BLaER1 (cell line): ENCODE measurements around the gene CCDC51.
"Not testable (repeated sequence)": the region's sequence is repeated elsewhere in the genome, so short reads cannot be mapped to it uniquely, and the experiment has no call there.

Experiments
- H3K27ac ChIP-seq: shearing (Covaris generic); formaldehyde crosslinking; 2 replicates; pipeline ENCODE4 v1.8.1; 2022
- H3K27me3 ChIP-seq: shearing (Covaris generic); formaldehyde crosslinking; 2 replicates; pipeline ENCODE4 v1.8.1; 2022
- H3K36me3 ChIP-seq: shearing (Covaris generic); formaldehyde crosslinking; 2 replicates; pipeline ENCODE4 v1.8.1; 2022
- H3K4me1 ChIP-seq: shearing (Covaris generic); formaldehyde crosslinking; 2 replicates; pipeline ENCODE4 v1.8.1; 2022
- H3K4me2 ChIP-seq: shearing (Covaris generic); formaldehyde crosslinking; 2 replicates; pipeline ENCODE4 v1.8.1; 2022
- H3K4me3 ChIP-seq: shearing (Covaris generic); formaldehyde crosslinking; 2 replicates; pipeline ENCODE4 v1.8.1; 2022
- H3K9ac ChIP-seq: shearing (Covaris generic); formaldehyde crosslinking; 2 replicates; pipeline ENCODE4 v1.8.1; 2022
- H3K9me3 ChIP-seq: shearing (Covaris generic); formaldehyde crosslinking; 2 replicates; pipeline ENCODE4 v1.8.1; 2022
- H4K20me1 ChIP-seq: shearing (Covaris generic); formaldehyde crosslinking; 2 replicates; pipeline ENCODE4 v1.8.1; 2022
- Cebpa-rat ChIP-seq: shearing (Covaris generic); IDR thresholded peaks from 2 replicates; pipeline ENCODE4 v1.8.1; 2022

CCDC51 gene

DNA sequence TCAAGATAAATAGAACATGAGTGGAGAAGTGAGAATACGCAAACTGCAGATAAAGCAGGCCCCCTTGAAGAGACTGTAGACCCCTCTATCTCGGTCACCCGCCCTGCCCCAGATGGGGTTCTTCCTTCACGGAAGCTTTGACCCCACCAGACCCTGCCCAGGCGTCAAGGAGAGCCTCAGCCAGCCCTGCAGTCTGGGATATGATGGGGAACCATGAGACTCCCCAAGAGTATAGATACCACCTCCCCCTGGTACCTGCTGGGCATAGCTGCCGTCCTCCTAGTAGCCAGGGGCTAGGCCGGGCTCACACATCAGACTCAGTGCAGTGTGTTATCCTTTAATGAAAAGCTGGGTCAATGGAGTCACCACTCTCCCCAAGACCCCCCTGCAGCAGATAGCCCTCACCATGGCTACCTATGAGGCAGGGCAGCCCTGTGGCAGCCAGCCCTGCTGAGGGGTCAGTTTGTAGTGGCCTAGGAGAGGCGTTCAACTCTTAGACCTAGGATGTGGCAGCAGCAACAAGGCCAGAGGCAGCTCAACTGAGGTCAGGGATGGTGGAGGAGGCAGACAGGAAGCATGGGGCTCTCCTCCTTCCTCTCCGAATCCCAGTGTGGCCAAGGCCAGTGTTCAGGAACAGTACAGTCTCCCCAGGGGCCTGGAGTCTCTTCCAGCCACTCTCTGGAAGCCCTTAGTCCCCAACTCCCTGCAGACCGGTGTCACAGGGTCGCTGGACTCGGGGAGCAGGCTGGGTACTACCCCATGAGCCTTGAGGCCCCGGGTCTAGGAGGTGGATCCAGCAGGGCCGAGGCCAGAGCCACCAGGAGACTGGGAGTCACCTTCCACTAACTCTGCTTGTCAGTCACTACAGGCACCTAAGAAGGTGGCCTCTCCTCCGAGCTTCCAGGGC lies 36.1 kb downstream of the CCDC51 start:
- Histone ChIP-seq H3K4me1 (no peaks in the 10 kb centered on the region), H3K4me3 (no peak overlapping the region), H4K20me1 (peaks cover 54% of the 10 kb centered on the region), H3K4me2 (no peak overlapping the region), H3K27me3 (no peaks in the 10 kb centered on the region), H3K9ac (no peak overlapping the region), H3K36me3 (peaks cover 74% of the 10 kb centered on the region), H3K9me3 (no peaks in the 10 kb centered on the region), H3K27ac (no peak overlapping the region)
- TF ChIP-seq Cebpa-rat, result no peak

DNA sequence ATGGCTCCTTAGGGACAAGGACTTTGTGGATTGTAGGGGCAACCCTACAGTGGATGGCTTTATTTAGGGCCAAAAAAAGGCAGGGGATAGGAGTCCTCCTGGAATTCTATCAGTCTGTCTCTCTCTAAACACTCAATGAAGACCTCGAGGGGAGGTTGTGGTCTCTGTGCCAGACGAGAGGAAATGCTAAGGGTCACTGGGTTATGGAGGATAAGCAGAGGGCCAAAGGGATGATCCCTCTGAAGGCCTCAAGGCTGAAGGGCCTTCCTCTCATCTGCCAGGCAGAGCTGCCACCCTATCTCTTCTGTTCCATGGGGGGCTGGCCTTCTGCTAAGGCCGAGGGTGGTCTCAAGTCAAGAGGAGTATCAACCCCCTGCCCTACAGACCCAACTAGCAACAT lies 37.0 kb downstream of the CCDC51 start:
- peaks cover 65% of the 10 kb centered on the region for H3K36me3 ChIP-seq
- H3K9me3 ChIP-seq, result no peaks in the 10 kb centered on the region
- H3K27me3 ChIP-seq, result no peaks in the 10 kb centered on the region
- no peak overlapping the region for H3K4me3 ChIP-seq
- H3K4me2 ChIP-seq, result no peak overlapping the region
- no peak overlapping the region for H3K27ac ChIP-seq
- no peak overlapping the region for H3K9ac ChIP-seq
- no peak for TF ChIP-seq Cebpa-rat
- no peaks in the 10 kb centered on the region for H3K4me1 ChIP-seq
- peaks cover 48% of the 10 kb centered on the region for H4K20me1 ChIP-seq

DNA sequence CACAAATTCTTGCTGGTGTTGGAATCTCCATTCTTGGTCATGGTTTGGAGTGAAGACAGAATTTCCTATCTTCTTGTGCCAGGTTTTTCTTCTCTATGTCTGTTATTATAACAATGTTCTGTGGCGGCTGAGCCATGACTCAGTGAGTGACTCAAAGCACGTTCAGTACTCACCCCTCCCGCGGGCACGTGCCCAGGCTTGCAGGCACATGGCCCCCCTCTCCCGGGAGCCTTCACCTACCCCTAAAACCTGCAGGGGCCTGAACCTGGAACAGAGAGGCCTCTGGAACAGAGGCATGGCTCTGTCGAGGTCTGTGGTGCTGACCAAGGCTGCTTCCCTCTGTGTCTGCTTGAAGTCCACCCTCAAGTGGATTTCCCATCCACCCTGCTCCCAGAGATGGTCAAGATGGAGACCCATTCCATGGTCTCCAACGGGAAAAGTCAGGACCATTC lies 37.6 kb downstream of the CCDC51 start:
- no peak for TF ChIP-seq Cebpa-rat

DNA sequence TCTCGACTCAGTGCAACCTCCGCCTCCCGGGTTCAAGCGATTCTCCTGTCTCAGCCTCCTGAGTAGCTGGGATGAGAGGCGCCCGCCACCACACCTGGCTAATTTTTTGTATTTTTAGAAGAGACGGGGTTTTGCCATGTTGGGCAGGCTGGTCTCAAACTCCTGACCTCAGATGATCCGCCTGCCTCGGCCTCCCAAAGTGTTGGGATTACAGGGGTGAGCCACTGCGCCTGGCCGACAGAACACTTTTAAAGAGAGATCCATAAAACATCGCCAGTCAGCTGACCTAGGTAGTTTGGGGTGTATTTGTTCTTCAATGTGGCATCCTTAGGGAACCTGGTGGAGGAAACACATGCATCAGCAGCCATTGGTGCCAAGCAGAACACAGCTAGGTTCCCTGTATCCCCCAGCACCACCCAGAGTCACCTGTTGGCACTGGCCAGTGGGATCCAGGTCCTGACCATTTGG lies 38.5 kb downstream of the CCDC51 start:
- H4K20me1 ChIP-seq, result peaks cover 34% of the 10 kb centered on the region
- not testable (repeated sequence) for H3K4me1 ChIP-seq, H3K4me3 ChIP-seq, H3K27ac ChIP-seq, H3K27me3 ChIP-seq, H3K9me3 ChIP-seq, H3K9ac ChIP-seq, H3K4me2 ChIP-seq
- H3K36me3 ChIP-seq, result peaks cover 51% of the 10 kb centered on the region

More for the DNA sequence above, 37.6 kb downstream of the CCDC51 start:
- no peak overlapping the region for H3K9ac ChIP-seq
- H3K4me1 ChIP-seq, result no peaks in the 10 kb centered on the region
- no peak overlapping the region for H3K4me3 ChIP-seq
- peaks cover 42% of the 10 kb centered on the region for H4K20me1 ChIP-seq
- no peak overlapping the region for H3K27ac ChIP-seq
- no peaks in the 10 kb centered on the region for H3K9me3 ChIP-seq
- no peaks in the 10 kb centered on the region for H3K27me3 ChIP-seq
- H3K36me3 ChIP-seq, result peaks cover 59% of the 10 kb centered on the region
- H3K4me2 ChIP-seq, result no peak overlapping the region

DNA sequence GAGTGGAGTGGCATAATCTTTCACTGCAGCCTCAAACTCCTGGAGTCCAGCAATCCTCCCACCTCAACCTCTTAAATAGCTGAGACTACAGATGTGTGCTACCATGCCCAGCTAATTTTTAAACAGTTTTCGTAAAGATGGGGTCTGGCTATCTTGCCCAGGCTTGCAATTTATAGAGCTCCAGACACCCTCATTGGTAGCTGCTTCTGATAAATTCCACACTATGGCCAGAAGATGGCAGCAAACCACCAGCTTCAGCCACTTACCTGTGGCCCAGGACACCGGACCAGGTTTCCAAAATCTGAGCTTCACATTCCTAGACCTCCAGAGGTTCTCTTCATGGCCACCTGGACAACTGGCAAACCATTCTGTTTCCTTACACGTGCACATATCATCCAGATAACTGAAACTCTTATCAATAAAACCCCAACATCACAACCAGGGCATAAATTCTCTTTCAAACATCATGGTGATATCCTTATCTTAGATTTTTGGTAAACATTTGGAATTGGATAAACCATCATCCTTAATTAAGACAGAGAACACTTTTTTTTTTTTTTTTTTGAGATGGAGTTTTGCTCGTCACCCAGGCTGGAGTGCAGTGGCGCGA lies 39.0 kb downstream of the CCDC51 start:
- Histone ChIP-seq H3K9me3 (no peaks in the 10 kb centered on the region), H3K4me3 (no peak overlapping the region), H3K27me3 (no peaks in the 10 kb centered on the region), H3K4me2 (no peak overlapping the region), H4K20me1 (peaks cover 29% of the 10 kb centered on the region), H3K4me1 (no peaks in the 10 kb centered on the region), H3K27ac (no peak overlapping the region), H3K9ac (no peak overlapping the region), H3K36me3 (peaks cover 45% of the 10 kb centered on the region)
- no peak for TF ChIP-seq Cebpa-rat

DNA sequence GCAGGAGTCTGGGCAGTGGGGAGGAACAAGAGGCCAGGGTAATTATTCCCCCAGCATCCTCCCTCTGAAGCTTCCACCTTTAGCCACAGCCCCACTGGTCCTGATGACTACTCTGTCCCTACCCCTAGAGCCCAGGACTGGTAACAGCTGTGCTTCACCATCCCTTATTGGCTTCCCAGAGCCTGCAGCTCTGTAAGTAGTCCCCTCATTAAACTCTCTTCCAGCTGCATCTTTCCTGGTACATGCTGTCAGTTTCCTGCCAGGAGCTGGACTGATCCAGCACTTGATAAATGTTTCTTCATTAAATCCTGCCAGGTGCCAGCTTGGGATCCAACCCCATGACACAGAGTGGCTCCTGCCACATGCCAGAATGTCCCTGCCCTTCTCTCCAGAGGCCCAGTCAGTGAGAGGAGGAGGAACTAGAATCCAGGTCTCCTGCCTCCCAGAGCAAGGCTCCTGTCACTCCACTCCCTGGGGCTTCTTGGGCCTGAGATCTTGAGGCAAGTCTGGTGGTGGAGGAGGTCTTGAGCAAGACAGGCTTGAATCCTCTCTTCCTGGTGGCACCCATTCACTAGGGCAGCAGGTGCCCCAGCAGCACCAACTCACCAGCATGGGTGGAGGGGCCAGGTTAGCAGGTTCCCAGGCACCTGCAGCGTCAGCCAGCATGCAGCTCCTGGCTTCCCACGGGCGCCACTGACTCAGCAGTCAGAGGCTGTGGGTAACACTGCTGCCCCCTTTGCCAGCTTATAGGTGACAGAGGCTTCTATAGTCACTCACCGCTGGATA lies 40.3 kb downstream of the CCDC51 start:
- H3K27ac ChIP-seq, result no peak overlapping the region
- no peak overlapping the region for H3K4me2 ChIP-seq
- H3K4me1 ChIP-seq, result no peaks in the 10 kb centered on the region
- no peak for TF ChIP-seq Cebpa-rat
- no peaks in the 10 kb centered on the region for H3K9me3 ChIP-seq
- no peaks in the 10 kb centered on the region for H3K27me3 ChIP-seq
- no peak overlapping the region for H3K4me3 ChIP-seq
- no peak overlapping the region for H3K9ac ChIP-seq
- H3K36me3 ChIP-seq, result peaks cover 32% of the 10 kb centered on the region
- peaks cover 16% of the 10 kb centered on the region; the same call in 1 of the 2 replicates for H4K20me1 ChIP-seq

DNA sequence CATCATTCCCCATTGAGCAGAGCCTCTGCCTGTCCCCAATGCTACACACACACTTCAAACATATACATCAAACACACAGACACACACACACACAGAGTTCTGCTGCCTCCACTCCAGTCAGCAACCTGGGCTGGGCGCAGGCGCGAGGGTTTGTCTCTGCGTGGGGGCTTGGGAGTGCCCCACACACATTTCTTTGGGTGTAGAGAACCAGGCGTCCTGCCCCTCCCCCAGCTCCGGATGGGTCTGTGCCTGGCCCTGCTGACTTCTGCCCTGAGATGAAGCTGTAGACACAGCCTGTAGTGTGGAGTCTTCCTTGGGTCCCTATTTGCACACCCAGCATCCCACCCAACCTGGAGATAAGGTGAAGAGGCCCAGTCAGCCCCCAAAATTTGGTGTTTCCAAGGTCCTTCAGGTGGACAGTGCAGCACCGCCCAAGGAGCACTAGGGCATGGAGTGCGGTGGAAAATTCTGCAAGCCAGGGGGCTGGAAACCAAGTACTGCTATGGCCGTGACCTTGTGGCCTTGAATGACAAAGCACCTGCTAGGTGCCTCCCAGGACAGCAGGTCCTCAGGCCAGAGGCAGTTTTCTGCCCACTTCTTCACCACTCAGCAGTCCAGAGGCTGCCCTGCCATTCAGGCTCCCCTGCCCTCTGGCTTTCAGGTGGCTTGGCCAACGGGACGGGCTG lies 41.1 kb downstream of the CCDC51 start:
- no peak overlapping the region for H3K4me2 ChIP-seq
- H3K4me1 ChIP-seq, result no peaks in the 10 kb centered on the region
- no peaks in the 10 kb centered on the region for H3K9me3 ChIP-seq
- H3K27ac ChIP-seq, result no peak overlapping the region
- no peaks in the 10 kb centered on the region for H3K27me3 ChIP-seq
- H3K9ac ChIP-seq, result no peak overlapping the region
- H4K20me1 ChIP-seq, result 0 out of 2 replicates have a peak, but pooled peaks cover 9% of the 10 kb centered on the region
- peaks cover 24% of the 10 kb centered on the region for H3K36me3 ChIP-seq
- no peak overlapping the region for H3K4me3 ChIP-seq
- TF ChIP-seq Cebpa-rat, result no peak

DNA sequence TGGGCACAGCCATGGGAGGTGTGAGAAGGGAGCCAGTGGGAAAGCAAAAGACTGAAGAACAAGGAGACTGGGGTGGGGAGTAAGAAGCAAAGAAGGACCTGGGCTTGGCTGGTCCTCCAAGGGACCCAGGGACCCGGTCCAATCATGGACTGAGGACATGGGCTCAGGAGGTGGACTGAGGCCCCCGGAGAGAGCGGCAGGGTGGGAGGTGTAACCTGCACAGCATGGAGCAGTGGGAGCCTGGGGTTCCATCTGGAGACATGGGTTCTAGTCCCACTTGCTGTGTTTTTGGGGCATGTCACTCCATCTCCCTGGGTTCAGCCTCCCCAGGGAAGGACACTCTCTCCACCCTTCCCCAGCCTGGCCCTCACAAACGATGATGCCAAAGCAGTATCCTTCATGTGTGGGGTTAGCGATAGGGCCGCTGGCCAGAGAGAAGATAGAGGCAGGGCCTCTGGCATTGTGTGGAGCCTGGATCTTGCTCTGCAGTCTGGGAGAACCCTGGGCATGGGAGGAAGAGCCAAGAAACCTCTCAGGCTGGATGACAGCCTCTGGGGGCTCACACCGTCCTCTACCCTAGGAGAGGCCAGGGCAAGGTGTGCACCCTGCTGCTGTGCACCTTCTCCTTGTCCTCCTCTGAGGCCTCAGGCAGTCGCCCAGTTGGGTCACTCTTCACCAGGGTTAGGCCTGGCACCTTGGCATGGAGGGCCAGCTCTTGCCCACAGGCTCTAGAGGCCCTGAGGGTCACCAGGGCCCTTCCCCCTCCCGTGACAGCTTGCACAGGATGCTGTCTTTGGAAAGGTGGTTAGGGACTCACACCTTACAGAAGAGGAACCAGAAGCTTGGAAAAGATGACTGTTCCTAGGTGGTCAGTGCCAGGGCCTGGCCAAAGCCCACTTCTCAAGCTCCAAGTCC lies 41.9 kb downstream of the CCDC51 start:
- no peak overlapping the region for H3K4me2 ChIP-seq
- TF ChIP-seq Cebpa-rat, result no peak
- H3K36me3 ChIP-seq, result peaks cover 16% of the 10 kb centered on the region
- no peaks in the 10 kb centered on the region for H3K9me3 ChIP-seq
- no peak overlapping the region for H3K4me3 ChIP-seq
- 0 out of 2 replicates have a peak, but pooled peaks cover under 1% of the 10 kb centered on the region for H4K20me1 ChIP-seq
- no peak overlapping the region for H3K27ac ChIP-seq
- no peak overlapping the region for H3K9ac ChIP-seq
- H3K27me3 ChIP-seq, result no peaks in the 10 kb centered on the region
- H3K4me1 ChIP-seq, result no peaks in the 10 kb centered on the region
